Measurements from ENCODE around the gene RNF114. TPM values are rescaled to one million over a fixed set of nuclear protein-coding genes. Genes with fewer than 3 reads are reported as not detected.
A peak's percentile ranks its signal among the peaks of the same experiment; 100 is the strongest.

The RNF114 gene
- total and polyA plus RNA-seq, 12 donors = 26.9 to 201 (median 68.9) TPM

DNA sequence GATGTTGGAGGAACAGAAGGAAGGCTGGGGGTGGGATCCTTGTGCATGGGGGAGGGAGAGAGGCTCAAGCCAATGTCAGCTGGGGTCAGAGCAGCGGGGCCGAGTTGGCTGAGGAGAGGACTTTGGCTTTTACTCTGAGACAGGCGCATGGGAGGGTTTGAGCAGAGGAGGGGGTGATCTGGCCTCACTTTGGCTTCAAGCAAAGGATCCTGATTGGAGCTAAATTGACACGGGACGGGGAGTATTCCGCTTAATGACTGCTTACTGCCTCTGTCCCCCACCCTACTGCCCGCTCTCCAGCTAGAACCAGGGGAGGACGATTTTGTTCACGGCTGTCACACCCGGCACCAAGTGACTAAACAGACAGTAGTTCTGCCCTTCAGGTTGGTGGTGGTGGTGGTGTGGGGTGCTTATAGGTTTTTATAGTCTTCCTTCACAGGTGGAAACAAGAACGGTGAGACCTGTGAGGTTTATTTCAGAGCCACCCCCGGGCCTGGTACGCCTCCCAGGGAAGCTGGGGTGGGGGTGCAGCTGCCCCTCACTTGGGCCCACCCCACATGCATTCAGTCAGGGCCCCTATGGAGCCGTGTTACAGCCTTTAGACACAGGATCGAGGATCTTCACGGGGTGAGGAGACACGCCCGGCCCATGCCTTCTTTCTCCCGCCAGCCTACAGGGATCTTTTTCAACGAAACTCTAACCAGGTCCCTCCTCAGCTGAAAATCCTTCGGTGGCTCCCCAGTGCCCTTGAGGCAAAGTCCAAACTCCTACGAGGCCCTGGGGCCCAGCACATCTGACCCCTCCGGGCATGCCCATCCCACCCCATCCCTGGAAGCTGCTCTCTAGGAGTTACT is 45.2 kb downstream of the RNF114 start:
- no peak for DNase-seq
- intact Hi-C loops (cut with DNase I) = no loop called here
- Histone ChIP-seq H3K9me3 (replicated peaks in 1 of 3) (no peaks in the 10 kb centered on the region), H3K27me3 (no peaks in the 10 kb centered on the region), H3K4me3 (no peak overlapping the region), H3K4me1 (replicated peaks in 1 of 2) (peaks cover 7 to 17% of the 10 kb centered on the region in 2 donors), H3K36me3 (replicated peaks in 1 of 2) (no peaks in the 10 kb centered on the region), H3K27ac (peak overlapping the region in 1 of 5 donors; percentile 56)
- 79 to 89% (median 85%) methylated on average over 22 to 23 of the region's 23 CpGs for WGBS, 4 donors
- TF ChIP-seq POLR2A (IDR thresholded peaks at IDR 0.05) = no peak
- TF ChIP-seq, protein P1, sequence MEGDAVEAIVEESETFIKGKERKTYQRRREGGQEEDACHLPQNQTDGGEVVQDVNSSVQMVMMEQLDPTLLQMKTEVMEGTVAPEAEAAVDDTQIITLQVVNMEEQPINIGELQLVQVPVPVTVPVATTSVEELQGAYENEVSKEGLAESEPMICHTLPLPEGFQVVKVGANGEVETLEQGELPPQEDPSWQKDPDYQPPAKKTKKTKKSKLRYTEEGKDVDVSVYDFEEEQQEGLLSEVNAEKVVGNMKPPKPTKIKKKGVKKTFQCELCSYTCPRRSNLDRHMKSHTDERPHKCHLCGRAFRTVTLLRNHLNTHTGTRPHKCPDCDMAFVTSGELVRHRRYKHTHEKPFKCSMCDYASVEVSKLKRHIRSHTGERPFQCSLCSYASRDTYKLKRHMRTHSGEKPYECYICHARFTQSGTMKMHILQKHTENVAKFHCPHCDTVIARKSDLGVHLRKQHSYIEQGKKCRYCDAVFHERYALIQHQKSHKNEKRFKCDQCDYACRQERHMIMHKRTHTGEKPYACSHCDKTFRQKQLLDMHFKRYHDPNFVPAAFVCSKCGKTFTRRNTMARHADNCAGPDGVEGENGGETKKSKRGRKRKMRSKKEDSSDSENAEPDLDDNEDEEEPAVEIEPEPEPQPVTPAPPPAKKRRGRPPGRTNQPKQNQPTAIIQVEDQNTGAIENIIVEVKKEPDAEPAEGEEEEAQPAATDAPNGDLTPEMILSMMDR (IDR thresholded peaks at IDR 0.05) = no peak

DNA sequence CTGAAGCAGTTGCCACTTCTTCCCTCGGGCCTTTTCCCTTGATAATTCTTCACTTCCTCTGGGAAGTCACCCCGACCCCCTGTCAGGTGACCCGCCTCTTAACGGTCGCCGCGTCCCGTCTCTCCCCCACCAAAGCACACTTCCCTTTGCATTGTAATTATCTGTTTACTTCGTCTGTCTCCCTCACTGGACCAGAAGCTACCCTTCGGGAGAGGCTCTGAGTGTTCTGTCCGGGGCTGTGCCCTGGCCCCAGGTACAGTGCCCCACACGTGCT is 45.8 kb downstream of the RNF114 start:
- H3K4me1 ChIP-seq (replicated peaks in 1 of 2) = peaks cover 7 to 20% of the 10 kb centered on the region in 2 donors
- intact Hi-C loops (cut with DNase I) = no loop called here

DNA sequence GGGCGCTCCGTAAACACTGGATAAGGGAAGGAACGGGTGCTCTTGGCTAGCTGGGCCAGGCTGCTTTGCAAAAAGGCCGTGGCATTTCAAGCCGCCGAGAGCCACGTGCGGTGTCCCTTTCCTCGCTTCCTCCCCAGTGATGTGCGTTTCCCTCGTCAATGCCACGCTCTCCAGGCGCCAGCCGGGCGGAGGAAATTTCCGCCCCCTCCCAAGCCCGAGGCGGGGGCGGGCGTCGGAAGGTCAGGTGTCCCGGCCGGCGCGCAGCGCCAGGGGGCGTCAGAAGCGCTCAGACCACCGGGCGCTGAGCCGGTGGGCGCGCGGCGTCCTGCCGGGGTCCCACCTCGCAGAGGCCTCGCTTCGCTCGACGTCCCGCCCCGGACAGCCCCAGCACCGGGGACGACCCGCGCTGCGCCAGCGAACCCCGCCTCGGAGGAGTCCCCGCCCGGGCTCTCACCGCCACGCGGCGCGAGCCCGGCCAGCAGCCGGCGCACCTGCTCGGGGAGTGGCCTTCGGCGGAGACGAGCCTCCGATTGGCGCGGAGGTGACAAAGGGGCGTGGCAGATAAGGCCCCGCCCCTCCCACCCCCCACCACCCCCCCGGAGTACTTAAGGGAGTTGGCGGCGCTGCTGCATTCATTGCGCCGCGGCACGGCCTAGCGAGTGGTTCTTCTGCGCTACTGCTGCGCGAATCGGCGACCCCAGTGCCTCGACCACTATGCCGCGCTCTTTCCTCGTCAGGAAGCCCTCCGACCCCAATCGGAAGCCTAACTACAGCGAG is 46.3 kb downstream of the RNF114 start, which contains the start of gene SNAI1:
Gene SNAI1 (plus strand): TSS at position 635 of the 777 bp plus-strand sequence. CDS start 80 bp downstream, at position 715.
- no peaks in the 10 kb centered on the region for H3K9me3 ChIP-seq (replicated peaks in 1 of 3)
- peak within 1 kb of the TSS in 2 of 4 donors; percentile 37 to 47 for H3K4me3 ChIP-seq
- H3K36me3 ChIP-seq (replicated peaks in 1 of 2) = no peaks in the 10 kb centered on the region
- intact Hi-C loops (cut with DNase I) = no loop called here
- H3K27me3 ChIP-seq = no peaks in the 10 kb centered on the region
- 0 to 6% (median 1%) methylated on average over 3 to 90 of the region's 90 CpGs for WGBS, 4 donors
- H3K27ac ChIP-seq = peak within 1 kb of the TSS; percentile 11 to 94 (median 49)
- DNase-seq = peak; percentile 72 to 85 (median 80)
- peaks cover 7 to 20% of the 10 kb centered on the region in 2 donors for H3K4me1 ChIP-seq (replicated peaks in 1 of 2)
- TF ChIP-seq, protein P1 (IDR thresholded peaks at IDR 0.05) = peak in 4 of 6 experiments; percentile 17 to 63 (median 51)
- TF ChIP-seq POLR2A (IDR thresholded peaks at IDR 0.05) = peak; percentile 73 to 82

More for the DNA sequence above, 45.8 kb downstream of the RNF114 start:
- Histone ChIP-seq H3K27ac (peak overlapping the region in 2 of 5 donors; percentile 26 to 56), H3K4me3 (peak overlapping the region in 1 of 4 donors; percentile 47), H3K27me3 (no peaks in the 10 kb centered on the region), H3K9me3 (replicated peaks in 1 of 3) (no peaks in the 10 kb centered on the region), H3K36me3 (replicated peaks in 1 of 2) (no peaks in the 10 kb centered on the region)
- TF ChIP-seq POLR2A (IDR thresholded peaks at IDR 0.05) = no peak
- TF ChIP-seq, protein P1 (IDR thresholded peaks at IDR 0.05) = no peak
- WGBS, 4 donors = 26 to 40% (median 29%) methylated on average over 11 to 12 of the region's 12 CpGs
- no peak for DNase-seq
